K562 (cell line): Measurements from ENCODE around the gene IPO7. TPM values are rescaled to one million over a fixed set of nuclear protein-coding genes. Genes with fewer than 3 reads are reported as not detected.

Experiments used
- ATAC-seq: fragments of 200-7000 bp; cut with Tn5 transposase; 3 replicates; pipeline ENCODE4 v1.9.1; 2020; ENCODE audit warnings: moderate library complexity
- BruUV-seq: library from RNA; stranded (reverse); fragments of 400-500 nt; replicated peaks from 2 replicates; lab custom pipeline; 2021; lab: Mats Ljungman, UMichigan
- CTCF ChIA-PET: fragments of 300-600 bp; formaldehyde crosslinking; extraction: SDS; loops from one replicate; lab custom pipeline; 2021; ENCODE audit warnings: low intra/inter-chr PET ratio; lab: Yijun Ruan, JAX
- POLR2A ChIA-PET: fragments of 300-600, 350-650 bp; sonication (Branson Sonifier 250); formaldehyde crosslinking; extraction: SDS; loops from one replicate; lab custom pipeline; 2021; ENCODE audit warnings: antibody characterized with exemption, inconsistent platforms; lab: Yijun Ruan, JAX
- DNase-seq, 4 experiments: peaks; one replicate each; pipeline versions ENCODE4 v3.0.0 to v3.0.0-alpha.2; 2011 to 2018; ENCODE audit warnings: low spot score in 3 of 4, mixed read lengths in 3 of 4; ENCODE audit errors: extremely low read depth in 1 of 4
- FAIRE-seq: peaks from 2 replicates; lab custom pipeline; 2011; peaks lifted over from hg19 to GRCh38; lab: Jason Lieb, UNC
- H2AFZ ChIP-seq: 2 replicates; pipeline ENCODE4 v1.6.0; 2011; ENCODE audit warnings: low read depth, low read length, control low read depth, inconsistent platforms
- H3K27ac ChIP-seq: fragments of 200-600 bp; 3 replicates; pipeline ENCODE4 v1.8.0; 2011; ENCODE audit warnings: low read depth, mild to moderate bottlenecking, control low read depth, inconsistent platforms, low read length, moderate library complexity, mixed read lengths; ENCODE audit errors: extremely low read depth
- H3K27me3 ChIP-seq, 2 experiments: fragments of 300-600 bp in 1 of 2; 2 replicates in 1 of 2; 3 replicates in 1 of 2; pipeline versions ENCODE4 v1.6.0 to v1.8.0; 2011; ENCODE audit warnings: inconsistent platforms in 2 of 2, low read length in 2 of 2, mild to moderate bottlenecking in 1 of 2, mixed read lengths in 1 of 2, moderate library complexity in 1 of 2; ENCODE audit not compliant: control insufficient read depth in 2 of 2, insufficient read depth in 2 of 2
- H3K36me3 ChIP-seq: fragments of 300-600 bp; 3 replicates; pipeline ENCODE4 v1.8.0; 2011; ENCODE audit warnings: mild to moderate bottlenecking, low read length, inconsistent platforms; ENCODE audit not compliant: control insufficient read depth, insufficient read depth
- H3K4me1 ChIP-seq, 2 experiments: fragments of 200-600 bp in 1 of 2; replicated peaks in 1 of 2; 2 replicates in 1 of 2; 3 replicates in 1 of 2; pipeline versions ENCODE4 v1.5.1 to v1.8.0; 2011; ENCODE audit warnings: inconsistent platforms in 2 of 2, low read length in 2 of 2, mild to moderate bottlenecking in 1 of 2, mixed read lengths in 1 of 2, moderate library complexity in 1 of 2; ENCODE audit not compliant: control insufficient read depth in 2 of 2, insufficient read depth in 2 of 2
- H3K4me2 ChIP-seq: 2 replicates; pipeline ENCODE4 v1.6.1; 2011; ENCODE audit warnings: low read length, control low read depth, inconsistent platforms, mixed read lengths; ENCODE audit not compliant: insufficient read depth
- H3K4me3 ChIP-seq: fragments of 200-600 bp; sonication (generic), shearing (Covaris generic); 2 replicates; pipeline ENCODE4 v1.5.1; 2016; ENCODE audit warnings: control low read depth, inconsistent platforms
- H3K79me2 ChIP-seq: fragments of 200-600 bp; 3 replicates; pipeline ENCODE4 v1.8.0; 2011; ENCODE audit warnings: low read length, inconsistent platforms; ENCODE audit not compliant: control insufficient read depth, insufficient read depth
- H3K9ac ChIP-seq, 2 experiments: 2 replicates each; pipeline versions ENCODE4 v1.6.0 to v1.6.1; 2011; ENCODE audit warnings: low read depth in 2 of 2, low read length in 2 of 2, control low read depth in 1 of 2, inconsistent platforms in 1 of 2, mild to moderate bottlenecking in 1 of 2, mixed read lengths in 1 of 2; ENCODE audit not compliant: insufficient read depth in 1 of 2
- H3K9me1 ChIP-seq: one replicate; pipeline ENCODE4 v1.6.0; 2011; ENCODE audit warnings: inconsistent platforms, mild to moderate bottlenecking, low read length, moderate library complexity; ENCODE audit not compliant: control insufficient read depth, insufficient read depth
- H3K9me3 ChIP-seq: replicated peaks from 2 replicates; pipeline ENCODE4 v1.5.1; 2011; ENCODE audit warnings: low read depth, low read length, inconsistent platforms; ENCODE audit not compliant: control insufficient read depth, insufficient read depth
- H4K20me1 ChIP-seq: replicated peaks from 2 replicates; pipeline ENCODE4 v1.6.1; 2011; ENCODE audit warnings: low read length, inconsistent platforms, mixed read lengths; ENCODE audit not compliant: control insufficient read depth, insufficient read depth
- ARNT ChIP-seq, 2 experiments: fragments of 450-650 bp; IDR thresholded peaks; 2 replicates each; pipeline ENCODE4 v1.6.1; 2016; ENCODE audit warnings: mild to moderate bottlenecking in 1 of 2
- E2F3 ChIP-seq: fragments of 250-450 bp; sonication (Bioruptor Pico); IDR thresholded peaks from 2 replicates; pipeline ENCODE4 v1.4.0; 2020; ENCODE audit warnings: mild to moderate bottlenecking
- ETV5 ChIP-seq: sonication (generic); formaldehyde crosslinking; IDR thresholded peaks from 2 replicates; pipeline ENCODE4 v1.4.0; 2020; ENCODE audit warnings: low read depth, mild to moderate bottlenecking, missing genetic modification reagents
- EZH2 ChIP-seq: IDR thresholded peaks from 2 replicates; pipeline ENCODE4 v1.6.1; 2012; ENCODE audit warnings: low read depth, mild to moderate bottlenecking, inconsistent platforms, low read length, borderline replicate concordance
- KLF1 ChIP-seq: fragments of 450-650 bp; IDR thresholded peaks from 2 replicates; pipeline ENCODE4 v1.6.1; 2016; ENCODE audit warnings: missing genetic modification characterization, missing compliant biosample characterization
- PCBP1 ChIP-seq: fragments of 200-400 bp; formaldehyde crosslinking; IDR thresholded peaks from 2 replicates; pipeline ENCODE4 v1.6.1; 2018; ENCODE audit warnings: mild to moderate bottlenecking, low read depth, low read length; ENCODE audit not compliant: poor library complexity, severe bottlenecking
- POLR2G ChIP-seq: fragments of 200-400 bp; formaldehyde crosslinking; IDR thresholded peaks from 2 replicates; pipeline ENCODE4 v1.6.1; 2017; ENCODE audit warnings: low read depth, mild to moderate bottlenecking, antibody characterized with exemption, low read length, moderate library complexity
- RBBP5 ChIP-seq: fragments of 200-600 bp; sonication (generic); IDR thresholded peaks from 2 replicates; pipeline ENCODE4 v1.6.1; 2012; ENCODE audit warnings: borderline replicate concordance, mild to moderate bottlenecking, low read length, control low read depth, inconsistent platforms; ENCODE audit not compliant: insufficient read depth, poor library complexity, severe bottlenecking
- RFX5 ChIP-seq: IDR thresholded peaks from 2 replicates; pipeline ENCODE4 v1.6.1; 2011; ENCODE audit warnings: low read depth, mild to moderate bottlenecking, improper control_type of control experiment, low read length
- SMAD1 ChIP-seq: fragments of 150-350 bp; IDR thresholded peaks from 2 replicates; pipeline ENCODE4 v1.6.1; 2014; ENCODE audit warnings: low read length, low read depth; ENCODE audit not compliant: partially characterized antibody
- ZKSCAN8 ChIP-seq: fragments of 200-800 bp; sonication (Bioruptor generic); IDR thresholded peaks from 2 replicates; pipeline ENCODE4 v1.6.1; 2016; ENCODE audit warnings: missing genetic modification characterization, missing compliant biosample characterization
- ZNF699 ChIP-seq: fragments of 250-450 bp; sonication (Bioruptor Pico); IDR thresholded peaks from 2 replicates; pipeline ENCODE4 v1.8.0; 2021; ENCODE audit warnings: mild to moderate bottlenecking, moderate library complexity; ENCODE audit not compliant: insufficient replicate concordance
- ZNF740 ChIP-seq, 3 experiments: fragments of 200-800 bp in 1 of 3; sonication (Bioruptor generic) in 1 of 3; sonication (generic) in 1 of 3; formaldehyde crosslinking in 1 of 3; IDR thresholded peaks; 2 replicates each; pipeline versions ENCODE4 v1.6.1 to v1.8.0; 2016 to 2022; ENCODE audit warnings: mild to moderate bottlenecking in 2 of 3, missing compliant biosample characterization in 2 of 3, missing genetic modification characterization in 2 of 3, missing genetic modification reagents in 1 of 3
- ZNF76 ChIP-seq: fragments of 250-450 bp; sonication (Bioruptor Pico); IDR thresholded peaks from 2 replicates; pipeline ENCODE4 v1.4.0; 2020; ENCODE audit warnings: mild to moderate bottlenecking, moderate library complexity, borderline replicate concordance
- WGBS: fragments of 100-300 bp; shearing (Covaris generic); methylation state at CpG from one replicate; pipeline ENCODE4 v1.1.6; 2016; ENCODE audit warnings: low coverage, mixed read lengths; ENCODE audit not compliant: insufficient coverage; ENCODE audit errors: missing lambda C conversion rate; 5-methylcytosine and 5-hydroxymethylcytosine counted together
- in situ Hi-C: fragments of 300-500 bp; cut with MboI; formaldehyde crosslinking; loops from 4 replicates; pipeline ENCODE4 v1.15.0; 2018; ENCODE audit warnings: inconsistent platforms, mixed read lengths
- intact Hi-C: fragments of 100-400 bp; cut with micrococcal nuclease; formaldehyde crosslinking; loops from 2 replicates; pipeline ENCODE4 v1.14.2; 2022
- polyA plus RNA-seq, 8 experiments: library from polyadenylated mRNA; depleted of rRNA in 4 of 8; stranded (reverse) in 5 of 8; unstranded in 3 of 8; fragments of >200 nt; fragmentation: Nextera tagmentation in 2 of 8; fragmentation: Illumina TruSeq in 1 of 8; extraction: Ambion mirVana in 2 of 8; extraction: Trizol in 1 of 8; gene quantifications; 2 replicates each; pipeline versions ENCODE4 v1.2.1 to v1.2.3, GENCODE V29; 2011 to 2014; ENCODE audit warnings: inconsistent platforms in 1 of 8, missing spikeins in 1 of 8
- total RNA-seq, 7 experiments: library from RNA; depleted of rRNA in 6 of 7; stranded (reverse); fragments of >200 nt in 6 of 7; fragmentation: Illumina TruSeq in 2 of 7; extraction: Trizol in 2 of 7; gene quantifications; 2 replicates each; pipeline versions ENCODE4 v1.2.1 to v1.2.3, GENCODE V29; 2011 to 2021; ENCODE audit warnings: low replicate concordance in 1 of 7
- TF ChIP-seq, protein P1 (sequence below): IDR thresholded peaks from 2 replicates; pipeline ENCODE4 v1.6.1; 2016; ENCODE audit warnings: missing genetic modification characterization, missing compliant biosample characterization

The IPO7 gene
- total and polyA plus RNA-seq, 9 of the 15 experiments (the other 6 are each of a cell fraction or from before 2014, with no cell fraction given) = 23.6 to 138 (median 110) TPM

DNA sequence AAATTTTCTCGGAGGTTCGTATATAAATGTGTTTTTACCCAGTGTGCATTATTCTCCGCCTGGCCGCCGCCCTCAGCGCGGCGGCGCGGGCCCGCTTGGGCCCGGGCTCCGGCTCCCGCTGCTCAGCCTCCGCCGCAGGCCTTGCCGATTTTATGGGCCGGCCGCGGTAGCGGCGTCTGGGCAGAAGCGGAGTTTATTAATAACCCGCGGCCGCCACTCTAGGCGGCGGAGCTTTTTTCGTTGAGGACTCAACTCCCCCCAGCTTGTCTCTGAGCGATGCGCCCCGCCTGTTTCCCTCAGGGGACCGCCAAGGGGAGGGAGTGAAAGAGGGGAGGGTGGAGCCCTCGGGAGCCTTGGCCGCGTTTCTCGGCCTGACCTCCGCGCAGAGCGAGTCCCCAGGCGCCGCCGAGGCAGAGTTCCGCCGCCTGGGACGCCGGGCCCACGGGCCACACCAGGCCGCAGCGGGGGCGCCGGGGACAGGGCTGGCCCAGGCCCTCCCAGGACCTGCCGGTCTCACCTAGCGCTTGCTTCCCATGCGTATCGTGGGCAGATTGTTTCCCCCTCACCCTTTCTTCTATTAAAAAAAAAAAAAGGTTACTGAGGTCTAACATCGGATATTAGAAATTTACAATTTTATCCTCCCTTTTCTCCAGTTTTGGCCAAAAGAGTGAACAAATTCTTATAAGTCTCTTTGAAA, 76.8 kb downstream of the IPO7 start:
- Histone ChIP-seq H2AFZ (peak overlapping the region; percentile 65; the same call in 1 of the 2 replicates), H3K79me2 (peaks cover 58% of the 10 kb centered on the region)
- no peak for FAIRE-seq
- TF ChIP-seq PCBP1 = no peak
- no peak for TF ChIP-seq KLF1 (tag)
- TF ChIP-seq EZH2 = no peak
- peak; percentile 81 for TF ChIP-seq RBBP5
- peak; percentile 84 for TF ChIP-seq SMAD1
- TF ChIP-seq, protein P1, sequence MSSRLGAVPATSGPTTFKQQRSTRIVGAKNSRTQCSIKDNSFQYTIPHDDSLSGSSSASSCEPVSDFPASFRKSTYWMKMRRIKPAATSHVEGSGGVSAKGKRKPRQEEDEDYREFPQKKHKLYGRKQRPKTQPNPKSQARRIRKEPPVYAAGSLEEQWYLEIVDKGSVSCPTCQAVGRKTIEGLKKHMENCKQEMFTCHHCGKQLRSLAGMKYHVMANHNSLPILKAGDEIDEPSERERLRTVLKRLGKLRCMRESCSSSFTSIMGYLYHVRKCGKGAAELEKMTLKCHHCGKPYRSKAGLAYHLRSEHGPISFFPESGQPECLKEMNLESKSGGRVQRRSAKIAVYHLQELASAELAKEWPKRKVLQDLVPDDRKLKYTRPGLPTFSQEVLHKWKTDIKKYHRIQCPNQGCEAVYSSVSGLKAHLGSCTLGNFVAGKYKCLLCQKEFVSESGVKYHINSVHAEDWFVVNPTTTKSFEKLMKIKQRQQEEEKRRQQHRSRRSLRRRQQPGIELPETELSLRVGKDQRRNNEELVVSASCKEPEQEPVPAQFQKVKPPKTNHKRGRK (tag) = no peak; the same call in 1 of the 2 replicates
- TF ChIP-seq ZKSCAN8 (CRISPR knock-in tag) = 0 out of 2 replicates have a peak, but pooled peaks have one; percentile 49
- no peak for TF ChIP-seq ZNF76 (CRISPR knock-in tag)
- TF ChIP-seq ZNF740 (CRISPR knock-in tag; IDR thresholded peaks at IDR 0.05) = peak; percentile 59; the same call in 1 of the 2 replicates
- TF ChIP-seq ZNF740 (tag; IDR thresholded peaks at IDR 0.05) = peak in 1 of 2 experiments; percentile 37; a peak in 1 of 4 replicates
- TF ChIP-seq RFX5 = no peak
- TF ChIP-seq ZNF699 (CRISPR knock-in tag) = no peak
- 0 out of 2 replicates have a peak, but pooled peaks have one; percentile 24 for TF ChIP-seq E2F3 (CRISPR knock-in tag)
- TF ChIP-seq ARNT (IDR thresholded peaks at IDR 0.05) = no peak
- TF ChIP-seq POLR2G = peak; percentile 99
- no peak for TF ChIP-seq ETV5 (CRISPR knock-in tag)

More for the DNA sequence above, 76.8 kb downstream of the IPO7 start:
- Histone ChIP-seq H3K36me3 (0 out of 3 replicates have a peak, but pooled peaks cover 2% of the 10 kb centered on the region), H3K4me3 (peak overlapping the region; percentile 79), H3K27ac (peak overlapping the region; percentile 96), H4K20me1 (no peaks in the 10 kb centered on the region), H3K4me2 (peak overlapping the region; percentile 74; the same call in 1 of the 2 replicates), H3K4me1 (peaks cover 13 to 15% of the 10 kb centered on the region in 2 experiments; a peak in 4 of 5 replicates), H3K9ac (peak overlapping the region; percentile 93 to 96), H3K9me1 (no peaks in the 10 kb centered on the region), H3K27me3 (no peaks in the 10 kb centered on the region), H3K9me3 (no peaks in the 10 kb centered on the region)
- CTCF ChIA-PET = interaction anchor here (0.6 kb wide), 1 partner anchor 152 kb away, joined by 3 read pairs; no protein-coding TSS in a partner anchor
- DNase-seq (peak; percentile 82 to 89 (median 84)), ATAC-seq (peak; percentile 84)
- BruUV-seq = no TSS peak
- POLR2A ChIA-PET = interaction anchor here (0.6 to 4.6 kb wide), 54 partner anchors 9 to 366 kb away, joined by 3 to 45 read pairs (median 5); partner anchors contain the start of genes DENND5A, IPO7, TMEM41B and WEE1
- in situ Hi-C loops = no loop called here
- under 1% methylated on average over 54 of the region's 57 CpGs for WGBS
- intact Hi-C loops = loop anchor here (5.0 to 10.0 kb wide), 2 partner anchors 114 to 151 kb away; partner anchors contain the start of gene WEE1
